ENCODE data around the gene RAP1GAP2.
"Not testable (repeated sequence)": the region's sequence is repeated elsewhere in the genome, so short reads cannot be mapped to it uniquely, and the experiment has no call there.

Gene RAP1GAP2

DNA sequence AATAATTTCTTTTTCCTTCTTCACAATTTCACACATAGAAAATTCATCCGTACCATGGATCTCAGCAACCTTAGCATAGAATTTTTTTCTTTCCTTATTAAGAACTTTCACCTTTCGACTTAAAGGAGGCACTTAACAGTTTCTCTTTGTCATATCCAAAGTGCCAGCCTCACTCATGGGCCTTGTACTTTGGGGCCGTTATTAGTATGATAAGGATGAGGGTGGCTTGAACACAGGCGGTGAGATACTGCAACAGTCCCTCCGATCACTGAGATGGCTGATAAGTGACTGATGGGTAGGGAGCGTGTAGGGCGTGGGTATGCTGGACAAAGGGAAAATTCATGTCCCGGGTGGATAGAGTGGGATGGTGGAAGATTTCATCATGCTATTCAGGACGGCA is 181.9 kb downstream of the RAP1GAP2 start:
- DNase-seq = no peak

DNA sequence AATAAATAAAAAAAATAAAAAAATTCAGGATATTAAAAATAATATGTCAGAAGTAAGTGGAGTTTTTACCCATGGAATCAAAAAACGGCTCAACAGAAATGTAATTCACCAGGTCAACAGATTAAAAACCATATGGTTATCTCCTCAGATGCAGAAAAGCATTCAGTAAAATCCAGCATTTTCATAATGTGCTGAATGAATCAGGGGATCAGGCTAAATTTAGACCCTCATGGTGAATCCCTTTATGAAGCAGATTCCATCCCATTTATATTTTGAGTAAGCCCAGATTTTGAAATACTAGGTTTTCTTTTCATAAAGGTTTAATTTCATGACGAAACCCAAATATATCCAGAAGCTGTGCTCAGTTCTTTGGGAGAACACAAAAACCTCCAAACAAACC is 182.8 kb downstream of the RAP1GAP2 start:
- DNase-seq = no peak

DNA sequence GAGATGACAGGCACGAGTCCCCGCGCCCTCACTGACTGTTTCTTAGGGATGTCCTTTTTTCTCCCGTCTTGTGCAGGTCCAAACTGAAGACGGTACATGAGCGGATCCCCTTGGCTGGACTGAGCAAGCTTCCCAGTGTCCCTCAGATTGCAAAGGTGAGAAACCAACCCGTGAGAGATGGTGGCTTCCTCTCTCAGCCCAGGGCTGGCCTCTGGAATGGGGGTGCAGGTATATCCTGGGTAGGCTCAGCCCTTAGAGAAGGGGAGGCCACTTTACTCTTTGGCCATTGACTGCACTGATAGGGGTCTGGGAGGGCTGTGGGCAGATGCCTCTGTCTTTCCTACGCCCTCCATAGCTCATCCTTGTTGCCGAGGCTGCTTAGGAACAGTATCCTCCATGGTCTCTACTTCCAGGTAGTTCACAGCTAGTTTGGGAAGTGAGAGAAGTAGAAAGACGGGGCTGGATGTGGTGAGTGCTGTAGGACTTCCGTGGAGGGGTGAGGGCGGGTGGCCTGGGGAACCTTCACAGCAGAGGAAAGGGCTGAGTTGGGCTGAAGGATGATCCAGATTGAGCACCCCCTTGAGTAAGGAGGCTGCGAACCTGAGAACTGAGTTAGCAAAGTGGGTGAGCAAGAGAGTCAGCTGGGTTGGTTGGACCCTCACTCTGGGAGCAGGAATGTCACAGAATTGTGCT is 184.1 kb downstream of the RAP1GAP2 start:
- DNase-seq = no peak

DNA sequence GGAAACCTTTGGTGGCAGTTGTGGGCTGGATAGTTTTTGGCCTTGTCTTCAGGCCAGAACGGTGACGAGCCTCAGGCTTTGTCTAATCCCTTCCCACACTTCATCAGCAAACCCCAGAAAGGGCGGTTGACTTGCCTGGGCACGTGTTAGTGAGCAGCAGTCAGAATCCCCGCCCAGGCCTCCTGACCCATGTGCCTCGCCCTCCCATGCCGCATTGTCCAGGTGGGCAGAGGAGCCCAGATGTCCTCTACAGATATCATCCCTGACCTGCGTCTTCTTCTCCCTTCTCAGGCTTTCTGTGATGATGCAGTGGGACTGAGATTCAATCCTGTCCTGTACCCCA is 184.6 kb downstream of the RAP1GAP2 start:
- no peak for DNase-seq

DNA sequence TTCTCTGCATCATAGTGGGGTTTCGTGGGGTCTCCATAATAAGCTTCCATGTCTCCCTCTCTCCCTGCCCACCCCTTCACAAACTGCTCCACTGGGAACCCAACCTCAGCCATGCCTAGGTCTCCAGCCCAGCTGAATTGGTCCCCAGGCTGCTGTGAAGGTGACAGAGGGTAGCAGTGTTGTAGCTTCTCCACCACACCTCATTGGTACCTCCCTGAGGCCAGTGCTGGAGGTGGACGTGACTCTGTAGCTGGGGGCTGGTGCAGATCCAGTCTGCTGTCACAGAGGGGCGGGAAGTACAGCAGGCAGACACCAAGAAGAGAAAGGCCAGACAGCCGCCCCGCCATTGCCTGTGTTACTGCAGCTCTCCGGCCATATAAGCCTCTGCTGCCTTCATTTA is 185.1 kb downstream of the RAP1GAP2 start:
- DNase-seq = no peak

DNA sequence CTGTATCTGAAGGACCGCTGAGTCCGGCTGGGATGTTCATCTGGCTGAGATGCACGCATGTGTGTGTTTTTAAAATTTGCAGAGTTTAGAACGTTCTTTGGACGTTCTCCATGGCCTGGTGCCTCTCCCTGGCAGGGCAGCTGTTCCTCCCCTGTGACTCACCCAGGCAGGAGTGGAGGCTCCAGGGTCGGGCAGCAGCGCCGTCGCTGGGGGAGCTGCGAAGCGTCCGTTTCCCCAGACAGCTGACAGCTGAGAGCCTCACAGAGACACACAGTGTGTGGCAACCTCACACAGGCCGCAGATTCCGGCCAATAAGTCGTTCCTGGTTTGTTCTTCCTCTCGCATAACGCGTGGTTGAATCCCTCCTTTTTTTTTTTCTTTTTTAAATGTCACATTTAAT is 186.6 kb downstream of the RAP1GAP2 start:
- DNase-seq = no peak

DNA sequence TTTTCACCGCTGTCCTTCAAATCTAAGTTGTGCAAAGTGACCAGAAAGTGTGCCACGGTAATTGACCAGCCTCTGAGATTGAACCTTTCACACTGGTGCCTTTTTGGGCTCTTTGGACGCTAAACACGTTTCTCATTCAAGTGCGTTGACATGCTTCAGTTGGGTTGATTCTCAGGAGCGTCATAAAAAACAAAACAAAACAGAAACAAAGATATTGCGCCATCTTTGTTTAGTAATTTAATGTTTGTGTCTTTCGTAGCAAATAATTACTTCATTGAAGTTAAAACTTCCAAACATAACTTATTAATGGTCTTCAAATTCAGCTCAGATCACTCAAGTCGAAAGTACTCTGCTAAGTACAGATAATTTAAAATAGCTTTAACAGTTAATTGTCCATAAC is 187.0 kb downstream of the RAP1GAP2 start:
- DNase-seq = no peak

DNA sequence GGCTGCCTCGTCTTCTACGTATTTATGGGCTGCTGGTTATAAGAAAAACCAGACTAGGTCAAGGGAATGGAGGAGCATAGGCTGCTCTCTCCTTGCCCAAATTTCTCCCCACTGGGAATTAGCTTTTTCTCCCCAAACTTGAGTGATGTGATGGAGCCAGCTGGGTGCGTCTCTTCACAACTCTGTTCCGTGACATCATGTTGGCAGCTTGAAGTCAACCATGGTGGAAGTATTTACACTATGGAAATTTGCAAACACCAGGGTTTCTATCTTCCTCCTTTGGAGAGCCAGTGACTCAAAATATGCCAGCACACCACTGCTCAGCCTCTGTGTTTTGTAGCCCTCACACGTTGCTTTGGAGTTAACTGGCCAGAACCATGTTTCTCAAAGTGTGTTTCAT is 189.1 kb downstream of the RAP1GAP2 start:
- DNase-seq = no peak

DNA sequence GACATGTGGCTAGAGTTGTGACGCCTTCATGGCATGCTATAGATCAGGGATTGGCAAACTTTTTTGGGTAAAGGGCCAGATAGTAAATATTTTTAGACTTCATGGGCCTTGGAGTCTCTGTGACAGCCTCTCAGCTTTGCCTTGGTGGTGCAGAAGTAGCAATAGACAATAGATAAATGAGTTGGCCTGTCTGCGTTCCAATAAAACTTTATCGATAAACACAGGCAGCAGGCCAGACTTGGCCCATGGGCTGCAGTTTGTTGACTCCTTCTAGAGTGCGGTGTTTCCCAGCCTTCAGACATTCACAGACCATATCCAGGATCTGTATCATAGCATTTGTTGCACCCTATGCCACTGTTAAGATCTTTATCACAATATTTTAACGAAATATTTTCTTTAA is 190.7 kb downstream of the RAP1GAP2 start:
- no peak for DNase-seq

DNA sequence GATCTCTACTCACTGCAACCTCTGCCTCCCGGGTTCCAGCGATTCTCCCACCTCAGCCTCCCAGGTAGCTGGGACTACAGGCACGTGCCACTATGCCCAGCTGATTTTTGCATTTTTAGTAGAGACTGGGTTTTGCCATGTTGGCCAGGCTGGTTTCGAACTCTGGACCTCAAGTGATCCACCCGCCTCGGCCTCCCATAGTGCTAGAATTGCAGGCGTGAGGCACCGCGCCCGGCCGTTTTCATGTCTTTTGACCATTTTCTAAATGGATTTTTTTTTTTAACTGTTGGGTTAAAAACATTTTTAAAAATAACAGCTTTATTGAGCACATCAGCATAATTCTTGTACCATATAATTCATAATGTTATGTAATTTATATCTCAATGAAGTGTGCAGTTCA is 193.2 kb downstream of the RAP1GAP2 start:
- DNase-seq = not testable (repeated sequence)

DNA sequence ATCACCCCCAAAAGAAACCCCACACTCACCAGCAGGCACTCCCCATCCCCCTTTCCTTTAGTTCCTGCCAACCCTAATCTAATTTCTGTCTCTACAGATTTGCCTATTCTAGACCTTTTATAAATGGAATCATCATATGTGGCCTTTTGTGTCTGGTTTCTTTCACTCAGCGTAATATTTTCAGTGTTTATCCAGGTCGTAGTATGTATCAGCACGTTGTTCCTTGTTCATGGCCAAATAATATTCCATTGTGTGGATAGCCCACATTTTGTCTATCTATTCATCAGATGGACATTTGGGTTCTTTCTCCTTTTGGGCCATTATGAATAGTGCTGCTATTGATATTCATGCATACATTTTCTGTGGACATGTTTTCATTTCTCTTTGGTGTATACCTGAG is 193.6 kb downstream of the RAP1GAP2 start:
- DNase-seq = no peak

DNA sequence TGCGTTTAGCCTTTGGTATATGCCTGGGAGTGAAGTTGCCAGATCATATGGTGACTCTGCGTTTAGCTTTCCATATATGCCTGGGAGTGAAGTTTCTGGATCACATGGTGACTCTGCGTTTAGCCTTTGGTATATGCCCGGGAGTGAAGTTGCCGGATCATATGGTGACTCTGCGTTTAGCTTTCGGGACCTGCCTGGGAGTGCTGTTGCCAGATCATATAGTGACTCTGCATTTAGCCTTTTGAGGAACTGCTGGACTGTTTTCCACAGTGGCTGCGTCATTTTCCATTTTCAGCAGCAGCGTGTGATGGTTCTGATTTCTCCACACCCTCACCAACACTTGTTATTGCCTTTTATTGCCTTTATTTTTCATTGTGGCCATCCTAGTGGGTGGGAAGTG is 194.2 kb downstream of the RAP1GAP2 start:
- DNase-seq = no peak

DNA sequence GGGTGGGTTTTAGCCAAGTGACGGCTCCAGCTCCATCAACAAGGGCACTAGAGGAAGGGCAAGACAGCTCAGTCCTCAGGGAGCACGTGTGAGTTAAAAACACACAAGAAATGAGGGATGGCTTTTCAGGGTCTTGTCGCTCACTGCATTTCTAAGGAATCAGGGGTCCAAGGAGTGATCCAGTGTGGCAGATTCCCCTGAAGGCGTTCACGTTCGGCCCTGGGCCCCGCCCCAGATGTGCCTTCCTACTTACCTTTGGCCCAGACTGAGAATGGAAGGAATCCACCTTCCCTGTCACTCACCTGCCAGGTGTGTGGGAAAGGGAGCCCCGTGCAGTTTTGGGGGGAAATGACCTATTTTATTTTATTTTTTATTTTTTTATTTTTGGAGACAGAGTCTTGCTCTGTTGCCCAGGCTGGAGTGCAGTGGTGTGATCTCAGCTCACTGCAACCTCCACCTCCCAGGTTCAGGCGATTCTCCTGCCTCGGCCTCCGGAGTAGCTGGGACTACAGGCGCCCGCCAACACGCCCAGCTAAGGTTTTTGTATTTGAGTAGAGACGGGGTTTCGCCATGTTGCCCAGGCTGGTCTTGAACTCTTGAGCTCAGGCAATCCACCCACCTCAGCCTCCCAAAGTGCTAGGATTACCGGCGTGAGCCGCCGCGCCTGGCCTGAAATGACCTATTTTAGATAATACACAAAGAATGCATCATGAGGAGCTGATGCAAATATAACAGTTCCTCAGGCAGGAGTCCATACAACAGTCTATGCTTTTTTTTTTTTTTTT is 195.3 kb downstream of the RAP1GAP2 start:
- not testable (repeated sequence) for DNase-seq

DNA sequence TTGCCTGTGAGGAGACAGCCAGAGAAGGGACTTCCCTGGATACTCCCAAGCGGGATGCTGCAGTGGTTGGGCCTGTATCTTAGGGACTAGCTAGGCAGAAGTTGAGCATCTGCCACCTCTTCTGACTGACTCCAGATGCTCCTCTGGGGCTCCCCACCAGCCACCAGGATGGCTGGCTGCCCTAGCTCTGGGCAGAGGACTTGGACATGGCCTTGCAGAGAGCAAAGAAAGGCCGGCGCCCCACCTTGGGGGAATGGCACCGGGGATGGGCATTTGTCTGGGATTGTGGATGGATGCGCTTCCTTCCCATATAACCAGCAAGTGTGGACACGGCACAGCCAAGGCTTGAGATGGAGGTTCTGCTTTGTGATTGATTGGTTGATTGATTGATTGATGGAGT is 198.2 kb downstream of the RAP1GAP2 start:
- no peak for DNase-seq

DNA sequence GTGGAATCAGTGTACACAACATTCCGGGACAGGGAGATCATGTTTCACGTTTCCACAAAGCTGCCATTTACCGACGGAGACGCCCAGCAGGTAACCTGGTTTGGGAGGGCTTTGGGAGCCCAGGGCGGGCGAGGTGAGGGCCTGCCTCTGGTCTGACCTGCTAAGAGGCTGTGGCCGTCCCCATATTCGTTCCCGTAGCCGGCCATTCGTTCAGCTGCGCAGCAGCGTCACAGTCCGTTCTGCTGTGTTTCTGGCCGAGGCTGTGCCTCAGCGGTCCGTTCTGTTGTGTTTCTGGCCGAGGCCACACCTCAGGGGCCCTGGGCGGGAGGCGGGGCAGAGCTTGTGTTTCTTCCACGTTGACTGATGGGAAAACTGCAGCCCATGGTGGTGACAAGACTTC is 199.1 kb downstream of the RAP1GAP2 start:
- DNase-seq = no peak

DNA sequence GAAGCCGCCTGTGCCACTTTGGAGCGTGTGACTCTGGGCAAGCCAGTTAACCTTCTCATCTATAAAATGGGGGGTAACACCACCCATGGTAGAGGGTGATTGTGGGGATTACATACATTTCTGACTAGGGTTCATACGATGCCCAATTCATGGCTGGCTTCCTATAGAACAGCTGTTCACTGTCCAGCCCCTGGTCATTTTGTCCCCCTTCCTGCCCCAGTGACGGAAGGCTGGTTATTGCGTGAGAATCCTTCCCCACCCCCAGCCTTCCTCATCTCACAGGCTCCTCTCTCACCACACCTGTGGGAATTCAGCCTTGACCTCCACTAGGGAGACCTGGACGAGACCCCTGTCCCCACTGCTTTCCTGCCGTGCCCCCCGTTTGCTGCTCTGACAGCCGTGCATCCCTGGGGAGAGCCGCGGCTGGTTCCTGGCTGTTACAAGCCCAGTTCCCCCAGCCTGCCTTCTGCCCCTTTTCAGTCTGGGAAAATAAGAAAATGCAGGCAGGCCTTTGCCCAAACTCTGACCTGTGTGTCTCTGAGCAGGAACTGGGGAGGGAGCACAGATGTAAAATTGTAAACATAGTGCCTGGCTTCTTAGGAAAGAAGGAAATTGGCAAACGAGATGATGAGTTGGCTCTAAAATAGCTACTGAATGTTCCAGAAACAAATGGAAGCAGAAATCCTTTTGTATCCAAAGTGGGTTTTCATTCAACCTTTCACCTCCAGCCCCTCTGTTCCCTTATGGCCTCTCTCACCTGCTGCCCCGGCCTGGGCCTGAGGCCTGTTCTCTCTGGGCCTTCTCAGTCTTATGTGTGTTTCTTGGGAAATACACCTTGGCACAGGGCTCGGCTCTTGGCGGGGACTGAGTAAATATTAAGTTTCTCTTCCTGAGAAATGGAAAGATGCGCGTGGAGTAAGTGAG is 199.9 kb downstream of the RAP1GAP2 start:
- no peak for DNase-seq

DNA sequence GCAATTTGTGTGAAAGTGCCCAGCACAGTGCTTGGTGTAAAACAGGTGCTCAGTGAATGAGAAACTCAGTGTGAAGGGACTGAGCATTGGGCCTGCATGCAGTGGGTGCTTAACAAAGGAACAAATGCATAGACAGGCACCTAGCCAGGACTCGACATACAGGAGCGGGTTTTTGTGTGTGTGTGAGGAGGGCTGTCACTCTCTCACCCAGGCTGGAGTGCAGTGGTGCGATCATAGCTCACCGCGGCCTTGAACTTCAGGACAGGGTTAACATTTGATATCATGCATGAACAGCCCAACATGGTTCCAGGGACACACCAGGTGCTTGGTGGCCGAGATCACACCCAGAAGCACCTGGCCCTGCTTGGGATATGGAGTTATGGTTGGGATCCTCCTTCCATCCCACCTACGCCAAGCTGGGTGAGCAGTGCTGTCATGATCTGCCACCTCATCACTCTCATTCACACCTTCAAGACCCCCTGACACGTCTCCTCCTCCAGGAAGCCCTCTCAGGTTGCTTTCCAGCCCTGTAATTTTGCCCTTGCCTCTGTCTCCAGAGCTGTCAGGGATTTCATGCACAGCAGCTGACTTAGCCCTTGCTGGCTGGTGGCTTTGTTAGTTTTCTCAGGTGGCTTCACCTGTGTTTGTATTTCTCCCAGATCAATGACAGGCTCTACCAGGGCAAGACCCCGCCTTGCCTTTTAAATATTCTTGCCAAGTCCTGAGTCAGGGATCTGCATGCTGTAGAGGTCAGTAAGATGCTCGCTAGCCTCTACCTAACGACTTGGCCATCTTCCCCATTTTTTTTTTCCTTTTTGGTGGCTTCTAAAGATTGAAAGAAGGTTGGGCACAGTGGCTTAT is 200.8 kb downstream of the RAP1GAP2 start:
- no peak for DNase-seq

DNA sequence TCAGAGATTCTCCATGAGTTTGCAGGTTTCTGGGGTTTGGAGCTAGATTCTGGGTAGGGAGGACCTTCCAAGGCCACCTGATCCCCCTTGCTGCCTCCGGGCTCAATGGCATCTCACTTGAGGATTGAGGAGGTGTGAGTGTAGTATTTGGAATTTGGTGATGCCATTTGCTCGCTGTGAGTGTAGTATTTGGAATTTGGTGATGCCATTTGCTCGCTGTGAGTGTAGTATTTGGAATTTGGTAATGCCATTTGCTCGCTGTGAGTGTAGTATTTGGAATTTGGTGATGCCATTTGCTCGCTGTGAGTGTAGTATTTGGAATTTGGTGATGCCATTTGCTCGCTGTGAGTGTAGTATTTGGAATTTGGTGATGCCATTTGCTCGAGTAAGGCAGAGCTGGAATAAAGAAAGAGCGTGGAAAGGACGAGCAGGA is 202.2 kb downstream of the RAP1GAP2 start:
- not testable (repeated sequence) for DNase-seq

DNA sequence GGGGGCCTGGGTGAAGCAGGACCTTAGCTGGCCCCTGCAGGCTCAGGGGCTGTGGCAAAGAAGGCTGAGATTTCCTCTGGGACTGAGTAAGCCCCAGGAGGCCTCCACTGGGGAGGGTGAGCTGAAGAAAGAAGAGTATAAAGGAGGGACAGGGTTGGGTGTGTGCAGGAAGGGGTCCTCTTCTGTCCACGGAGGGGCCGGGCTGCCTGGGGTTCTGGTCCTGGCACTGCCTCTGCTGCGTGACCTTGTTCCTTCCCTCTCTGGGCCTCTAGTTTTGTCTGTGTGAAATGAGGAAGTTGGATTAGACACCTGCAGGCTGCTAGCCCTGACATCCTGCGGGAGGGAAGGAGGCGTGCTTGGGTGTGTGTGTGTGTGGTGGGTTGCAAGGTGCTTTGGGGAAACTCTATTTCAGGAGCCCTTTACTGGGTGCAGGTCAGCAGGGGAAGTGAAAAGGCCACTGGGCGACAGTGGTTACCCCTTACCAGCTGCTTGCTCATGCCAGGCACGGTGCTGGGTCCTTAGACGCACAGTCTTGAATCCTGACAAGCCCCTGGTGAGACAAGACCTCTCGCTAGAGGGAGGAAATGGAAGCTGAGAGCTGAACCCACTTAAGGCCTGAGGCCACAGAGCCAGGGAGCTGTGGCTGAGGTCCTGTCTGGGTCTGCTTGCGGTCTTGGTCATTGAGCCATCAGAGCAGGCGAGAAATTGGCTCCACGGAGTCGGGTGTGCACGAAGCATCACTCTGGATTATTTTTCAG is 206.5 kb downstream of the RAP1GAP2 start:
- no peak for DNase-seq

DNA sequence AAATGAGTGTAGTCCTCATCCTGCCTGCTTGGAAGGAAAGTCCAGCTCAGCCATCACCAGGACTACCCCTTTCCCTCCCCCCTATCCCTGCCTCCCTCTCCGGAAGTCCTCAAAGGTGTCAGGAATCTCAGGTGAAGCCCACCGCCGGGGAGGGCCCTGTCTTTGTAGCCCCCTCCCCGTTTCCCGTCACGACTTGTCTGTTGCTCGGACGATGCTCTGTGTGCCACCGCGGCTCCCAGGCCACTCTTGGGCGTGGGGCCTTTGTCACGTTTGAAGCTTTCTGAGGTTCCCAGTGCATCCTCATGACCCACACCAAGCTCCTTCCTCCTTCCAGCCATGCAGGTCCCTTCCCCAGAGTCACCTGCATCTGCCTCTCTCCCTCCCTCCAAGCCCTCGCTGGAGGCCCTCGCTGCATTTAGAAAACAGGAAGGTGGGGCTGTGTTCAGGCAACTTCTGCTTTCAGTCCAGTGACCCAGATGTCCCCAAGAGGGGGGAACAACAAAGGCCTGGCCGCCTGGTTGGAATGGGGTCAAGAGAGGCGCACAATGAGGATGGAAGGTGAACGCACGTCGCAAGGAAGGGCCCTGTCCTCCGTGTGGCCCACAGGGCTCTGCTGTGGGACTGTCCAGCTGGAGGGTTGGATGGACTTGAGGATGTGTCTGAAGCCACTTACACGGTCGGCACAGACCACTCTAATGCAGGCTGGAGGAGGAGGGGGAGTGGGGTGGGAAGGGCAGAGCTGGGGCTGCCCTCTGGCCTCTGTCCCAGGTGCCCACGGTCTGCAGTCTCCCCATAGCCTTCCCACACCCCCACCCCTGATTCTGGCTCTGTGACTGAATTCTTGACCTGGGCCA is 207.3 kb downstream of the RAP1GAP2 start:
- DNase-seq = no peak
